Lower lobe of right lung (tissue), 2 donors: Measurements from ENCODE around the gene PPP1R13B. TPM values are rescaled to one million over a fixed set of nuclear protein-coding genes. Genes with fewer than 3 reads are reported as not detected.

Source experiments
- ATAC-seq, 2 donors: fragments of 200-7000 bp; cut with Tn5 transposase; one replicate each; pipeline ENCODE4 v1.9.1; 2020 to 2022; ENCODE audit warnings: mild to moderate bottlenecking in 2 of 2, moderate library complexity in 2 of 2
- DNase-seq: peaks from one replicate; pipeline ENCODE4 v3.0.0-alpha.2; 2020
- H3K27ac ChIP-seq: fragments of 200-600 bp; one replicate; pipeline ENCODE4 v1.8.0; 2022
- H3K27me3 ChIP-seq: fragments of 200-600 bp; one replicate; pipeline ENCODE4 v1.8.0; 2022; ENCODE audit warnings: low read depth
- H3K36me3 ChIP-seq: fragments of 200-600 bp; one replicate; pipeline ENCODE4 v1.8.0; 2022; ENCODE audit warnings: mild to moderate bottlenecking
- H3K4me1 ChIP-seq: fragments of 200-600 bp; one replicate; pipeline ENCODE4 v1.8.0; 2022
- H3K4me3 ChIP-seq: fragments of 200-600 bp; one replicate; pipeline ENCODE4 v1.8.0; 2022; ENCODE audit warnings: mild to moderate bottlenecking
- H3K9me3 ChIP-seq: fragments of 200-600 bp; one replicate; pipeline ENCODE4 v1.8.0; 2022
- intact Hi-C: fragments of 100-400 bp; cut with DNase I; formaldehyde crosslinking; loops from one replicate; pipeline ENCODE4 v1.11.0; 2022
- total RNA-seq: library from RNA; stranded (reverse); fragmentation: NEBNext Ultra II Directional; extraction: Animal tissue kit (Norgen Biotek cat#: 25700); gene quantifications from one replicate; pipeline ENCODE4 v1.2.1, GENCODE V29; 2021
- TF ChIP-seq, protein P1 (sequence below): fragments of 200-600 bp; IDR thresholded peaks from one replicate; pipeline ENCODE4 v1.8.0; 2022; ENCODE audit warnings: antibody characterized with exemption, mild to moderate bottlenecking
- donor health status: DM: no; HTN: yes; CAD: no; lungs with severe emphysema.

PPP1R13B gene
- total RNA-seq, 1 donor from 2014 or later = 60.6 TPM

- Histone ChIP-seq H3K9me3 (no peaks in the 10 kb centered on the region), H3K36me3 (no peaks in the 10 kb centered on the region), H3K4me1 (peaks cover 44% of the 10 kb centered on the region), H3K27me3 (no peaks in the 10 kb centered on the region), H3K27ac (no peak overlapping the region), H3K4me3 (peak overlapping the region; percentile 86)
- ATAC-seq (no peak), DNase-seq (no peak)
- intact Hi-C loops = no loop called here
- TF ChIP-seq, protein P1, sequence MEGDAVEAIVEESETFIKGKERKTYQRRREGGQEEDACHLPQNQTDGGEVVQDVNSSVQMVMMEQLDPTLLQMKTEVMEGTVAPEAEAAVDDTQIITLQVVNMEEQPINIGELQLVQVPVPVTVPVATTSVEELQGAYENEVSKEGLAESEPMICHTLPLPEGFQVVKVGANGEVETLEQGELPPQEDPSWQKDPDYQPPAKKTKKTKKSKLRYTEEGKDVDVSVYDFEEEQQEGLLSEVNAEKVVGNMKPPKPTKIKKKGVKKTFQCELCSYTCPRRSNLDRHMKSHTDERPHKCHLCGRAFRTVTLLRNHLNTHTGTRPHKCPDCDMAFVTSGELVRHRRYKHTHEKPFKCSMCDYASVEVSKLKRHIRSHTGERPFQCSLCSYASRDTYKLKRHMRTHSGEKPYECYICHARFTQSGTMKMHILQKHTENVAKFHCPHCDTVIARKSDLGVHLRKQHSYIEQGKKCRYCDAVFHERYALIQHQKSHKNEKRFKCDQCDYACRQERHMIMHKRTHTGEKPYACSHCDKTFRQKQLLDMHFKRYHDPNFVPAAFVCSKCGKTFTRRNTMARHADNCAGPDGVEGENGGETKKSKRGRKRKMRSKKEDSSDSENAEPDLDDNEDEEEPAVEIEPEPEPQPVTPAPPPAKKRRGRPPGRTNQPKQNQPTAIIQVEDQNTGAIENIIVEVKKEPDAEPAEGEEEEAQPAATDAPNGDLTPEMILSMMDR = no peak
Observed at GRCh38 chr14:103716899-103717411, 130.4 kb downstream of the PPP1R13B start.

GRCh38 chr14:103716091-103716801, 131.1 kb downstream of the PPP1R13B start:
- no peaks in the 10 kb centered on the region for H3K27me3 ChIP-seq
- ATAC-seq (peak; percentile 2 to 13), DNase-seq (peak; percentile 72)
- peaks cover 51% of the 10 kb centered on the region for H3K4me1 ChIP-seq
- H3K27ac ChIP-seq = peak overlapping the region; percentile 87
- intact Hi-C loops = no loop called here
- H3K9me3 ChIP-seq = no peaks in the 10 kb centered on the region
- TF ChIP-seq, protein P1 = no peak
- H3K36me3 ChIP-seq = no peaks in the 10 kb centered on the region
- peak overlapping the region; percentile 86 for H3K4me3 ChIP-seq

DNA sequence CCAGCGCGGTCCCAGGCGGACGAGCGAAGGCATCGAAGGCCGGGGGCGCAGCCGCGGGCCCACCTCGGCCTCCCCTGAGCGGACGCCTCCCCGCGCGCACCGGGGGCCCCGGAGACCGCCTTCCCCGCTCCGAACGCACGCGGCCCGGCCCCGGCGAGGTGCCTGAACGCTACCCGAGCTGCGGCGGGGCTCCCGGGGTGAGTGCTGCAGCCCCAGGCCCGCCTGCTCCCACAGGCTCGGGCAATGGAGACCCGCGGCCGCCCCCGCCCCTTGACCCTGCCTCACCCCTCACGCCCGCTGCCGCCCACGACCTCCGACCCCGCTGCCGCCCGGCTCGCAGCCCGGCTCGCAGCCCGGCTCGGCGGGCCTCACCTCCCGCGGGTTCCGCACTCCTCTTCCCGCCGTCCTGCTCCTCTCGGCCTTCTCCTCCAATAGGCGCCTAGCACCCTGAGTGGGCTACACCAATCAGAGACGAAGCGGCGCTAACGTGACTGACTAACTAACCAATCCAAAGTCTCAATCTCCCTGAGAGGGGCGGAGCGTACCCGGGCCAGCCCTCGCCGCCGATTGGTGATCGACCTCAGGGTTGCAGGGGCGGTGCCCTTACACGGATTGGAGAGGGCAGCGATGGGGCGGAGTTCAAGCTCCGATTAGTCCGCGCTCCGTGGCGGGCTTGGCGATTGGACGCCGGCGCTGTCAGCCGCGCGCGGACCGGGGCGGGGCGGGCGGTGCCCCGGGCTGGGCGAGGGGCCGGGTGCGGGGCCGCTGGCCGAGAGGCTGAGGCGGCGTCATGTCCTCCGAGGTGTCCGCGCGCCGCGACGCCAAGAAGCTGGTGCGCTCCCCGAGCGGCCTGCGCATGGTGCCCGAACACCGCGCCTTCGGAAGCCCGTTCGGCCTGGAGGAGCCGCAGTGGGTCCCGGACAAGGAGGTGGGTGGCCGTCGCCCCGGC, 132.0 kb downstream of the PPP1R13B start, which contains the start of the genes XRCC3 and ZFYVE21:
TSS of gene XRCC3 (minus strand) at position 400 of the 949 bp plus-strand sequence. CDS start 4,364 bp downstream, outside the sequence.
TSS of gene ZFYVE21 (plus strand) at position 759 of the 949 bp plus-strand sequence. CDS start at position 791, 32 bp downstream.
- intact Hi-C loops = no loop called here
- no peaks in the 10 kb centered on the region for H3K36me3 ChIP-seq
- peak within 1 kb of the TSS; percentile 86 for H3K4me3 ChIP-seq
- H3K27ac ChIP-seq = peak within 1 kb of the TSS; percentile 87
- ATAC-seq (peak; percentile 97), DNase-seq (peak; percentile 100)
- no peaks in the 10 kb centered on the region for H3K27me3 ChIP-seq
- TF ChIP-seq, protein P1 = no peak
- no peaks in the 10 kb centered on the region for H3K9me3 ChIP-seq
- peaks cover 60% of the 10 kb centered on the region for H3K4me1 ChIP-seq

DNA sequence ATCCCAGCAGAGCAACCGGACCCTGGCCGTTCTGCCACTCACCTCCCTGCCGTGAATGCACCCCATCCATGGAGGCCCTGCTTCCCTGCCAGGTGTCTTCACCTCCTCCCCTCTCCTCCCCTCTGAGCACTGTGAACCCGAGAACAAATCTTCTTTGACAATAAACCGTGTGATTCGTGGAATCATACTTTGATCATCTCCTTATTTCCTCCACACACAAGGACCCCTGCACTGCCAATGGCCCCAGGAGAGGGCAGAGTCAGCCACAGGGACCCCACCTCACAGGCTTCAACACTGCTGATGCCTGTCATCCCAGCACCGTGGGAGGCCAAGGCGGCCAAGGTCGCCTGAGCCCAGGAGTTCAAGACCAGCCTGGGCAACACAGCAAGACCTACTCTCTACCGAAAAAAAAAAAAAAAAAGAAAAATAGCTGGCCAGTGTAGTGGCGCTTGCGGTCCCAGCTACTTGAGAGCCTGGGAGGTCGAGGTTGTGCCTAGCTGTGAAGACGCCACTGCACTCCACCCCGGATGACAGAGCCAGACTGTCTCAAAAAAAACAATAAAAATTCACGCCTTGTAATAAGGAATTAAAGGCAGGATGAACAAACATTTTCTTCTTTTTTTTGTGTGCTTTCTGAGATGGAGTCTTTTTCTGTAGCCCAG, 133.2 kb downstream of the PPP1R13B start:
- TF ChIP-seq, protein P1 = no peak
- ATAC-seq = no peak
- H3K27ac ChIP-seq = no peak overlapping the region
- no peaks in the 10 kb centered on the region for H3K9me3 ChIP-seq
- no peaks in the 10 kb centered on the region for H3K27me3 ChIP-seq
- H3K4me3 ChIP-seq = peak overlapping the region; percentile 86
- H3K4me1 ChIP-seq = peaks cover 60% of the 10 kb centered on the region
- intact Hi-C loops = no loop called here
- DNase-seq = no peak
- H3K36me3 ChIP-seq = peaks cover 6% of the 10 kb centered on the region
